ENCODE measurements around the gene CDC42BPB.

The CDC42BPB gene

DNA sequence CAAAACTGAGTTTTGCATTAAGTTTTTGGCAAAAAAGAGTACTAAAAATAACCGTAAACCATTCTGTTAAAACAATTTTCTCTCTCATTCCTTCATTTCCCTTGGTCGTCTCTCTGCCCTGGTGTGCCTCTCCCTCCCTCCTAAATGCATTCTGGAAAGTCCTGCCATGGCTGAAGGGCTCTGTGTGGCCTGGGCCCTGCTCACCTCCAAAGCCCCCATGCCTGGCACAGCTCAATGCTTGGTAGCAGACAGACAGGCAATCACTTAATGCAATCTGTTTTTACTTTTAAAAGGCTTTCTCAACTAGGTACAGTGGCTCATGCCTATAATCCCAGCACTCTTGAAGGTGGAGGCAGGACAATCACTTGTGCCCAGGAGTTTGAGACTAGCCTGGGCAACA, 47.8 kb downstream of the CDC42BPB start:
- DNase-seq: no peak

DNA sequence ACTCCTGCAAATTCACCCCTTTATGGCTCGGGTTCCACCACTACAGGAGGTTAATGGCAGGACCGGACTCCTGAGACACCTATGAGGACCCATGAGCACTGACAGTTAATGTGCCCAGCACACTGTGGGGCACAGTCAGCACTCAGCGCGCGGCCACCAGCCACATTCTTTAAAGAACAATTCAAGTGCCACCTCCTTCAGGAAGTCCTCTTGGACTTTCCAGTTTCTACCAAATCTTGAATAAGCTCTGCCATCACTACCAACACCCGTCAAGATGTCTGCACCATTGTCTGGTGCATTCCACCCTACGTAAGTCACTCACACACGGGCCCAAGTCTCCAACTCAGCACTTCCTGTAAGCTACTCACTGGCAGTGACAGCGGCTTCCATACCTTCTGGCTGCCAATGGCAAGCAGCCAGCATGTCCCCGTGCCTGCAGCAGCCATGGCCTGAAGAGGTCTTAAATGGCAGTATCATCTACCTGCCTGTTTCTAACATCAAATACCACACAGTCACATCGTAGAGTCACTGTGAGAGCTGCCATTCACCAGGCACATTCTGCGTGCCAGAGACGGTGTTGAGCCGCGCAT, 48.5 kb downstream of the CDC42BPB start:
- DNase-seq: no peak

DNA sequence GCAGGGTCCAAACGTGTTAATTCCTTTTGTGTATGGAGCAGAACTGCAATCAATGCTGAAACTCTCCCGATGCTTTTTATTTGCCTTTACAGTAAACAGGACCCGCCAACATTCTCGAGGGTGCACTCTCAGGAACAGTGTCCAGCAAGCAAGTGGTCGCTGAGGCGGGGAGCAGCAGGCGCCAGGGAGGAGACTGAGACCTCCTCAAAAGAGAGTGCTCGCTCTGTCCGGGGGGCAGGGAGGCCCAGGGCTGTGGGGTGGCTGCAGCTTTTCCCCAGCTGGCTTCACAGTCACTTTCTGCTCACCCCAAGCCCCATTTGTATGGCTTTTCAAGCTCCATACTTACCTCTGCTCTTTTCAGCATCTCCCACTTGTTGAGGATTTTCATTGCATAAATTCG, 49.2 kb downstream of the CDC42BPB start:
- DNase-seq: no peak

DNA sequence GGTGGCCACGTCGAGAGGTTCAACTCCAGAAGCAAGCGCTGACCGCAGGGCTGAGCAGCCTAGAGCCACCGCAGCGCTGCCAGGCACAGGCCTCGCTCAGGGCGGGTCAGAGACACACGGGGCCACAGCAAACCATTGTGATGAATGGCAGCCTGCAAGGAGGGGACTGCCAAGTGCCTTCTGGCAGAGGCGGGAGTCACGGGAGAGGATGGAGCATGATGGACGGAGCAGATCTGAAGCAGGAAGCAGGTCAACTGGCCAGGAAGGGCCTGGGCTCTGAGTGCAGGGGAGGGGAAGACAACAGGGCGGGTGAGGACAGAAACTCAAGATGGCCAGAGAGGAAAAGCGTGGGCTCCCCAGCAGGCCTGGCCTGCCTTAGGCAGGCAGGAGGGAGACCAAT, 49.8 kb downstream of the CDC42BPB start:
- DNase-seq: no peak

DNA sequence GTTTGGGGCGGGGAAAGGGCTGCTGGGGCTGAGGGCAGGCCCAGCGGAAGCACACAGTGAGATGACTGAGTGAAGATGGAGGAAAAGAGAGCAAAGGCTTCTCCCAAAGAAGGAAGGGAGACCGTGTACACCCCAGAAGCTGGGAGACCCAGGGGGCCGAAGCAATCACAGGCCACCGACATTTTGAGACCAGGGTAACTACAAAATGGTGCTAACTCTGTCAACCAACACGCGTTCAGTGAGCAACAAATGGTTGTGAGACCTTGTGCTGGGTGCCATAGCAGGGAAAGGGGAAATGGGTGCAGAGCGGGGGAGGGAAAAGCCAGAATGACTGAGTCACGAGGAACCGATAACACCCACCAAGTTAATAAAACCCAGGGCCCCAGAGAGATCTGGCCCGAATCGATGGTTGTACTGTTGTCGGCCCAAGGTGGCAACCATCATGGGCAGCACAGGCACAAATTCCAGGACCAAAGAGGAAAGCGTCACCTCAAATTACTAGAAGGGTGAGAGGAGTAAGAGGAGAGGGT, 50.3 kb downstream of the CDC42BPB start:
- DNase-seq: no peak

DNA sequence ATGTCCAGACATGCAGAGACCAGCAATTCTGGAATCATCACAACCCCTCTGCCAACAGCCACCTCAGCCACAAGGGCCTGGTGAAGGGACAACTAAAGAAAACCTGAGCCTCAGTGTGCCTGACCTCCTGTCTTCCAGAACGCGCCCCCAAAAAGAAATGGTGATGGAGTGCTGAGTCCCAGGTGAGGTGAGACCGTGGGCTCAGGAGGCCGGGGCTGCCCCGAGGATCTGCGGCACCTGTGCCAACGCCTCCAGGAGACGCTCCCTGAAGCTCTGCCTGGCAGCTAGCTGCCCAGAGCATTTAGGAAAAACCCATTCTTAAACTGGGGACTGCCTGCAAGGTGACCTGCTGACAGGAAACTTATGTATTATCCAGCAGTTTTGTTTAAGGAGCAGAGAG, 51.2 kb downstream of the CDC42BPB start:
- DNase-seq: no peak

DNA sequence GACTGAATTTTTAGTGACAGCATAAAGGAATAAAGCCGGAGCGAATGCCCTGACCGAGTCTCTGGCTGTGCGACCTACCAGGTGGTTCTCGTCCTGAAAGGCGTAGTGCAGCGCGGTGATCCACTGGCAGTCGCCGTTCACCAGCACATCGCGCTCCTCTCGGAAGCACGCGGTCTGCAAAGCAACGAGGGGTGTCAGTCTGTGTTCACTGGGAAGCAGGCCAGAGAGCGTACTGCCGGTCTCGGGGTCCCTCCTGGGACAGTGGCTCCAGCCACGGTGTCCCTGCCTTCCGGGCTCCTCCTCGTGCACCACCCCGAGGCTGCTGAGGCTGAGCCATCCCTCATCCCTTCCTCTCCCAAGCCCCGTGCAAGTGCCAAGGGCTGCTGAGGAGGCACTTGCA, 53.5 kb downstream of the CDC42BPB start:
- no peak for DNase-seq

DNA sequence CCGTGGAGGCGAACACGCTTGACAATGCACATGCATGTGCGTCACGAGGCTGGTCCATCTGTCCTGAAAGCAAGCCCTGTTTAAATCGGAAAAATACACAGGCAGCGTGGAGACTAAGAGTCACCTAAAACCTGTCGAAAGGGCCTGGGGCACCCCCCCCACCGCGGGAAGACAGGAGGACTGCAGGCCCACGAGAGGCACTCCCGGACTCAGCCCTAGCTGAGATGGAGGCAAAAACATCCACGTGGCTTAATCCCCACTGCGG, 54.1 kb downstream of the CDC42BPB start:
- no peak for DNase-seq

DNA sequence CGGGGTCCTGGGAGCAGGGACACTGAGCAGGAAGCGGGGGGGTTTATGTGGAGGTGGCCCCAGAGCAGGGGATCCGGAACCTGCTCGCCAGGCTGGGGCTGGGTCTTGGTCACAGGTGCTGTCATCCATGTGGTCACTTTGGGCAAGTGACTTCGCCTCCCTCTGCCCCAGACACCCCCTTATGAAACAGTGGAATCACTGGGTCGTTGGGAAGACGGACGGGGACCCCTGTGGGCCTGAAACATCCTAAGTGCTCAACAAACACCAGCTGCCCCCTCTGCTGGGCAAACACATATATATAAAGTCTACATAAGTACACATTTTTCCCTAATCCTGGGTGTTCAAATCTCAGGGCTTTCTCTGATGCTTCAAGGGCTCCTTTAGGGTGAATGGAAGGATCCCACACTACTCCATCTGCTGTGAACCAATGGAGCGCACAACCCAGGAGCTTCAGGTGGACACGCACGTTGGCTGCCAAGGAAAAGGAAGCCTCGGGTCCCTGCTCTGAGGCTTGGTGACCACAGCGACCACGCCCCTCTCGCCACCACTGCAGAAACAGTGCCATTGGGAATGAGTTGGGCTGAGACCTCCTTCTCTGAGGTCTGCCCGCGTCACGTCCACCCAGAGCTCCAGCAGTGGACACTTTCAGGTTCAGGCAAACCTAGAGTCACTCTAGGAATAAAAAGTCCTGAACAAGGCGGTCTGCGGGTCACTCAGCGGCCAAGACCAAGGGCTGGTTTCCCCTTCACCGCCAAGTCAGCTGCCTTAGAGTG, 54.6 kb downstream of the CDC42BPB start:
- DNase-seq: no peak

DNA sequence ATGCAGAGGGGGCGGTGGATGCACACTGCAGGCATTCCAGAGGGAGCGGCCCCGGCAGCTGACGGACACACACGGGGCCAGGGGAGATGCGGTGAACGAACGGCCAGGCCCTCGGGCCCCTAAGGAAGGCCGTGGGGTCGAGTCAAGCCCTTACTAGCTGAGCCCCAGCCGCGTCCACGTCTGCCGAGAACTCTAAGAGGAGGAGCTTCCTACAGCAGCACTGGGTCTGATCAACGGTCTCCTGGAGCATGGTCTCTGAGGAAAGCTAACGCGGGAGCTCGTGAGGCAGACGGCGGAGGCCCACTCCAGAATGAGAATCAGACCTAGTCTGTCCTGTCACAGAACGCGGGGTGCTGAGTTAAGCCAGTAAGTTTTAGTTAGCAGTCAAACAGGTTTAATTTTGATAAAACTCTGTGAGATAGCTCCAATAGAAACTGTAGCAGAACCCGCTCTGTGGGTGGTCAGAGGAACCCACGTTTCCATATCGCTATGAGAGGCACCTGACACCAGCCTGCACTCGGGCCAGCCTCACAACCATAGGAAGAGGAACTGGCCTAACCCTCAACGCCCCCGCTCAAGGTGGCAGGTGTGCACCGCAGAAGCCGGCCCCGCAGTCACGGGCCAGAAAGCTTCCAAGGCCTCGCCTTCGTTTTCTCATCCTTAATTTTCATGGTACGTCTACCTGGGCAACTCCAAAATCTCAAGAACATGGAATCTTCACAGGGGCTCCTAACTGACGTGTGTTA, 55.5 kb downstream of the CDC42BPB start:
- DNase-seq: no peak

DNA sequence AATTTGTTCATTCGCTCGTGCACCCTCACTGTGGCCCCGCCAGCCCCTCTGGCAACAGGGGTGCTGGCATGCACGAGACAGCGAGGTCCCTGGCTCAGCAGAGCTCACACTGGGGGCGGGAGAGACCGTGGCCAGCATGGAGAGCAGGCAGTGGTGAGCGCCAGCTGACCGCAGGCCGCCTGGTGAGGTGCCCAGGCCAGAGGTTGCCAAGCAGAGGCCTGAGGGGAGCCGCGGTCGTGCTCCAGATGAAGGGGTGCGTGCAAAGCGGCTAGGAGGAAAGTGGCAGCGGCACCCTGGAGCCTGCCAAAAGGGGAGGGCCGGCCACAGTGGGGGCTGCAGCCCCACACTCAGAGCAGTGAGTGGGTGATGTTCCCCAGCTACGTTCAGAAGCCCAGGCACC, 56.1 kb downstream of the CDC42BPB start:
- no peak for DNase-seq

DNA sequence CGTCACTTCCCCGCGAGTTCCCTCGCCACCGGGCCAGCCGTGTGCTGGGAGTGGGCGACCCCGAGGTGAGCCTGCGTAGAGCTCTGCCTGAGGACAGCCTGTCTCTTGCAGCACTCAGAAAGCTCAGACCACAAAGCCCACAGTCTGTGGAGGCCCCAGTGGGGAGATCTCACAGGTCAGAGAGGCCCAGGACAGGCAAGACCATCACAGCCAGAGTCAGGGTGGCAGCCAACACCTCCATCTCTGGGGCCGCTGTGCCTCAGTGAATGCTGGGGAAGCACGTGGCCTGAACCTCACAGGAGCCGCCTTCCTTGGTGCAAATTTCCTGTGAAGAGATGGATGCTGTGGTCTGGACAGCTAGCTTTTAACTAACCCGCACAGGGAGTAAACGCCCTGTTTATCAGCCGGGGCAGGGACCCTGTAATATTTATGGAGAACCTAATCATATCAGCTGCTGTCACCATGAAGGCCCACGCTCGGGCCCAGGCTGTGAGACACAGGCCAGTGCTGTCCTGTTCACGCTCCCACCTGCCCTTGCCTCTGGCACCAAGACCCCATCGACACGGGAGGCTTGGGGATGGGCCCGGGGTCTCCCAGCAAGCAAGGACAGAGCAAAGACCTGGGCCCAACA, 56.9 kb downstream of the CDC42BPB start:
- DNase-seq: no peak

DNA sequence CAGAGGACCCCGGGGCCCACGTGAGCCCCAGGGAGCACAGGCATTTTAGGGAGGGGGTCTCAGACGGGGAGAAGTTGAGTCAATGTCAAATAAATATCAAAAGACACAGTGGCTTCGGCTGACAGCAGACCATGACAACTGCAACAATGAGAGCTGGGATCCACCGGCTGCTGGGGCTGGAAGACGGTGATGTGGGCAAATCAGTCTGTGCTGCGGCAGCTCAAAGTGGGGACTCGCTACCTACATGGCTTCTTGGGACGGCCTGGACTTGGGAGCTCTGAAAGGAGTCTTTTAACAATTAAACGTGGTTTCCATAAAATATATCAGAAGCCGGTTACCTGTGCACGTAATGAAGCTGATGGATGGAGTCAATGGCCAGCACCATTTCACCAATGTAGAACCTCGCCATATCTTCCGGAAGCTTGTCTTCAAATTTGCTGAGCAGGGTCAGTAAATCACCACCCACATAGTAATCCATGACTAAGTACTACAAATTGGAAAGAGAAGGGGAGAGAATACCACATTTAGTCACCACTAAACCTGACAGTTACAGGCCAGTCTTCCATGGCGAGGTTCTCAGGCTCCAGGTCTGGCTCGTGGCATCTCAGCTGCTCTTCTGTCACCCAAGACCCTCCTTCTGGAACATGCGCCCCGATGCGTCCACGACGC, 58.0 kb downstream of the CDC42BPB start:
- no peak for DNase-seq

DNA sequence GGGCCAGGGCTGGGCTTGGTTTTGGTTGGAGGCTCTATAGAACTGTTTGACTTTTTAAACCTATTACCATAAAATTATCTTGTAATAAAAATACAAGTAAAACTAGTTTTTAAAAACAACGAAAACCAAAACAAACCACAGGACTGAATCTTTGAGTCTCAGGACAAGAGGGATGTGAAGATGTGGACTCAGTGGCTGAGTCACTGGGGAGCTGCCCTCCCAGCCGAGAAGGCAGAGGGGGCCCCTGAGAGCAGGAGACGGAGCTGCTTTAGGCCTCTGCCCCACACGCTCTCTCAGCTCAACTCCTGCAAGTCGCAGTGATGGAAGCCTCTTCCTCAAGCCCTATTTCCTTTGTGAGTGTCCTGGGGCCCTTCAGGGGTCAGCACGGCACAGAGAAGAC, 59.0 kb downstream of the CDC42BPB start:
- DNase-seq: no peak

DNA sequence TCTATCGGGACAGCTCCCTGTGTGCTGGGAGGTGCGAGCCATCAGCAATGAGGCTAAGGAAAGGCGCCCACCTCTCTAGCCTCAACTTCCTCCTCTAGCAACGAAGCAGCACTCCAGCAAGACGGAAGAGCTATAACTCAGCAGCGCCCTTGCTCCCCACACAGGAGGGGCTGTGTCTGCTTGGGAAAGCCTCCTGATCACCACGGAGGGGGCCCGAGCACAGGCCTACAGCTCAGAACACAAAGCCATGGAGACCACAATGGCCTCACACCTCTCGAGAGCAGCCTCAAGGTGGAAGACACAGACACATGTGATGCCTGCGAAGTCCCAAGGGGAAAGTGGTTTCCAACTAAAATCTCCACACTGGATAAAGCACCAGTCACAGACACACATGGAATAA, 60.4 kb downstream of the CDC42BPB start:
- DNase-seq: no peak

DNA sequence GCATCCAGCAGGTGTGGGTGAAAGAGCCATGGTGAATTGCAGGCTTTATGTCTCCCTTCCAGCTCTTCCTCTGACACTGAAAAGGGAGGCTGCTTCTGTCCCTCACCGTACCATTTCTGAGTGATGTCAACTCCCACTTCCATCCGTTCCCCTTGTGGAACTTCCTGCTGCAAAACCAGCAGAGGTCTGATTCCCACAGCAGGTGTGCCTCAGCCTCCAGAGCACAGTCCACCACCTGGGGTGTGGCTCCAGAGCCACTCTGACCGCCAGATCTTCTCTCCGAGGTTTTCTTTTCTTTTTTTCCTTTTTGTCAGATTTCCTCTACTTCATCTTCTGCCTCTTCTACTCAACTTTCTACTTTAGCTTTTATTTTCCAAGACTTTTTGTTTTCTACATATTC, 62.7 kb downstream of the CDC42BPB start:
- DNase-seq: no peak

DNA sequence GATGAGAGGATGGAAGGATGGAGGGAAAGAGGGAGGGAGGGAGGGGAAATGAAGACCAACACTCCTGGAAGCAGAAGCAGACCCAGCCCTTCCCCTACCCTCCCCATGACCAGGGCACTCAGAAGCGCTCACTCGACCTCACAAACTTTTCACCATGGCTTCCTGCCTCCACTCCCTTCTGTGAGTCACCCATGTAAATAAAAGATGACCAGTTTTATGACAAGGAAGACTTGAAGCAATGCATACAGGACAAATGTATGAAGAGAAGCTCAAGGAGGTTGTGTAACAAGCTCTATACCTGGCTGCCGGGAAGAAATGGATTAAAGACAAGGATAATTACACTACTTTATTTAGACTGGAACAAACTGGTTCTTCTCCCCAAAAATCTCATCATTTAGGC, 63.8 kb downstream of the CDC42BPB start:
- no peak for DNase-seq

DNA sequence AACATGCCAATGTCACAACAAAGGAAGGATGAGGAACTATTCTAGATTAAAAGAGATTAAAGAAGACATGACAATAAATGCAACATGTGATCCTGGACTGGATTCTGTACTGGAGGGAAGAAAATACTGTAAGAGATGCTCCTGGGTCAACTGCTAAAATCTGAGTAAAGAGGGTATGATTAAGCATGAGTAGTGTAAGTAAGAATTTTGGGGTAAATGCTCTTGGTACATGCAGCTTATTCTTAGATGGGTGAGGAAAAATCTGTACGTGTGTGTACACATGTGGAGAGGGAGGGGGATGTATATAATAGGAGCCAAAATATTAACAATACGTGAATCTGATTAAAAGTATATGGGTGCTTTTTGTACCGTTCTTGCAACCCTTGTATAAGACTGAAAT, 66.0 kb downstream of the CDC42BPB start:
- no peak for DNase-seq

DNA sequence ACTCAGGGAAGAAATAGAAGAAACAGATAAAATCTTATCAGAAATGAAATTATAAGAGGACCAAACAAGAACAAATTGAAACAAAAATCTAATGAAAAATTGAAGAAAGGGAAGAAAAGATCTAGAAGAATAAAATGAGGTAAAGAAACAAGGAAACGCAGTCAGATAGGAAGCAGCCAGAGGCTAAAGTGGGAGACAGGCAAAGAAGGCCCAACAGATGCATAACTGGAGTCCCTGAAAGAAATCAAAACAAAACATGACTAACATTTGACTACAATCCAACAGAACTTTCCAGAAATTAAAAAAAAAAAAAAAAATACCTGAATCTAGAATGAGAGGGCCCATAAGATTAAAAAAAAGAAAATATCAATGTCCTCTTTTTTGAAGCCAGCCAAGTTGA, 69.3 kb downstream of the CDC42BPB start:
- no peak for DNase-seq

DNA sequence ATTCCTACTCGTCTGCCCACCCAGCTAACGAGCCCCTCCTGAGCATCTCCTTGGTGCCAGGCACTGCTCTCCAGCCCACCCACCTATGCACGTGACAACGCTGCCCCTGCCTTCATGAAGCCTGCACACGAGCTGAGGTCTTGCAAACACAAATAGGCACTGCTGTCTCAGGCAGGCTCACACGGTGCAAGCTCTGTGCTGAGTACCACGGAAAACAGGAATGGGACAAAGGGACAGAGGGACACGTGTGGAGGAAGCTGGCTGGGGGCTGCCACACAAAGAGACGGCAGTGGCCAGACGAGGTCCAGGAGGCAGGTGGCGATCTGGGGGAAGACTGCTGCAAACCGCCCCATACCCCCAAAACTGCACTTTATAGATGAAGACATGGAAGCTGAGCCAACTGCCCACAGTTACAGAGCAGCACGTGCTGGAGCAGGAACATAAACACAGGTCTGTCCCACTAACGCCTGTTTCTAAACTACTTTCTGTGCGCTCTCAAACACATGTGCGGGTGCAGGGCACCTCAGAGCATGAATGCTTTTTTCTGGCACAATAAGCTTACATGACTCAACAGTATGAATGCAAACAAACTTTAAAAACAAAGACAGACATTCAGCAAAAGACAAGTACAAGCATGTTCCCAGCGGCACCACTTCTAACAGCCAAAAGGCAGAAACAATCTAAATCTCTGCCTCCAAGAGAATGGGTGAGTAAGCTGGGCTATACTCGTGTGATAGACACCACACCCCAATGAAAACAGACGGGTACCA, 70.4 kb downstream of the CDC42BPB start:
- DNase-seq: no peak

DNA sequence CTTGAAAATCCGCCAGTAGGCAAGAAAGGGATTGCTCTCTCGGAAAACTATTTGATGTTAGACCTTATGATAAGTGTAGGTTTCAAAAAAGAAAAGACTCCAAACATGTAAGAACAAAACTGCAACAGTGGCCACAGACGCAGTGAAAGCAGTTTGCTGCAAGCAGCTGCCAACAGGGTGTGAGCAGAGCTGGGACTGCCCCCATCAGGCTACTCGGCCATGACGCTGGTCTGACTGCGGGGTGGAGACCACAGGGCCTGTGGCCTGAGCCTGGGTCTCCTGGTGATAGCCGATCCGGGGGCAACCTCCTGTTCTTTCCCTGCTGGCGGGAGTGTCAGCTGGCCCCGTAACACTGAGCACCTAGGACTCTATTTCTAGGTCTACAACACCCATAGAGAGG, 71.7 kb downstream of the CDC42BPB start:
- no peak for DNase-seq

DNA sequence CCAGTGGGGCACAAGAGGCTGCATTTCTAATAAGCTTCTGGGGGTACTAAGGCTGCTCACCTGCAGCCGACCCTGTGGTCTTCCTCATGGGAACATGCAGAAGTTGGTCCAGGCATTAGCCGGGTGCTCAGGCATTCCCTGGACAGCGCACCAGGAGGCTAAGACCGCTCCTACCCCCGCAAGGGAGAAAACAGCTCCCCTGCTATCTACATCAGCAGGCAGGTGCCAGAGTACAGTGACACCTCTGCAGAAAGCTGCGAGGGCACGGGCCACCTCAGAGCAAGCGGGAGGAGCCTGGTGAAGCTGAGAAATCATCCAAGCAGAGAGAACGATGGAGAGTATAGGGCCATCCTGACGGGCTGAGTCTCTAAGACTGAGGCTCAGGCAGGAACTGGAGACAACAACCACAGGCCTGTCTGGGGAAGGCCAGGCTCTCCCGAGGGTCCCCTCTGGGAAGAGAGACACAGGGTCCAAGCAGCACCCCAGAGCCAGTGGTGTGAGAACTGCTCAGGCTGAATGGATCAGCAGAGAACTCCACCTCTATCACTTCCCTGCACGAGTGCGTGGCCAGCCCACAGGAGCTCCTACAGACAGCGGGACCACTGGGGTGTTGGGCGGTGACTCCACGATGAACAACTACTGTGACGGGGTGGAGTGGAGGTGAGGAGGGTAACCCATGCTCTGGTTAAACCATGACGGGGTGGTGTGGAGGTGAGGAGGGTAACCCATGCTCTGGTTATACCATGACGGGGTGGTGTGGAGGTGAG, 72.8 kb downstream of the CDC42BPB start:
- no peak for DNase-seq
